ENCODE results near the gene RPS15. TPM values are rescaled to one million over a fixed set of nuclear protein-coding genes. Genes with fewer than 3 reads are reported as not detected.

The RPS15 gene
- total and polyA plus RNA-seq, 4 donors = 574 to 2,993 (median 1,933) TPM

- Histone ChIP-seq H3K36me3 (ENCODE audit: control insufficient read depth in 4 of 4, insufficient read depth in 4 of 4, low read length in 4 of 4) (peaks cover 0 to 14% (median 3%) of the 10 kb centered on the region in 4 donors), H3K27me3 (ENCODE audit: control insufficient read depth in 3 of 3, insufficient read depth in 3 of 3, low read length in 2 of 3) (no peaks in the 10 kb centered on the region), H3K27ac (ENCODE audit: low read depth in 1 of 2, low read length in 1 of 2) (peak overlapping the region; percentile 34 to 93), H3K4me1 (ENCODE audit: control insufficient read depth in 5 of 5, insufficient read depth in 5 of 5, low read length in 5 of 5) (peaks cover 6 to 52% (median 30%) of the 10 kb centered on the region in 5 donors), H3K9ac (ENCODE audit: insufficient read depth in 1 of 2, low read length in 2 of 2) (no peak overlapping the region), H3K9me3 (ENCODE audit: control insufficient read depth in 4 of 4, insufficient read depth in 3 of 4, low read length in 3 of 4) (no peaks in the 10 kb centered on the region), H3K4me3 (no peak overlapping the region)
- TF ChIP-seq CTCF (IDR thresholded peaks at IDR 0.05; ENCODE audit: control extremely low read depth, extremely low read depth) = no peak
- DNase-seq = no peak
- no peak for ATAC-seq (ENCODE audit: insufficient read depth, low FRiP score)
- WGBS, 2 donors = 82 to 84% methylated on average over 9 of the region's 9 CpGs
These were observed 27.4 kb upstream of the RPS15 start for GRCh38 chr19:1410789-1411188.

GRCh38 chr19:1411255-1412191 is 26.7 kb upstream of the RPS15 start:
- no peak for ATAC-seq (ENCODE audit: insufficient read depth, low FRiP score)
- WGBS, 2 donors = 74 to 77% methylated on average over 28 to 29 of the region's 29 CpGs
- no peak for TF ChIP-seq CTCF (IDR thresholded peaks at IDR 0.05; ENCODE audit: control extremely low read depth, extremely low read depth)
- Histone ChIP-seq H3K9ac (ENCODE audit: insufficient read depth in 1 of 2, low read length in 2 of 2) (no peak overlapping the region), H3K27me3 (ENCODE audit: control insufficient read depth in 3 of 3, insufficient read depth in 3 of 3, low read length in 2 of 3) (no peaks in the 10 kb centered on the region), H3K4me1 (ENCODE audit: control insufficient read depth in 5 of 5, insufficient read depth in 5 of 5, low read length in 5 of 5) (peaks cover 10 to 58% (median 37%) of the 10 kb centered on the region in 5 donors), H3K27ac (ENCODE audit: low read depth in 1 of 2, low read length in 1 of 2) (peak overlapping the region; percentile 75 to 93), H3K9me3 (ENCODE audit: control insufficient read depth in 4 of 4, insufficient read depth in 3 of 4, low read length in 3 of 4) (no peaks in the 10 kb centered on the region), H3K36me3 (ENCODE audit: control insufficient read depth in 4 of 4, insufficient read depth in 4 of 4, low read length in 4 of 4) (peaks cover 0 to 16% (median 3%) of the 10 kb centered on the region in 4 donors), H3K4me3 (no peak overlapping the region)
- DNase-seq = peak; percentile 47 to 50 (median 50)

- no peak for ATAC-seq (ENCODE audit: insufficient read depth, low FRiP score)
- Histone ChIP-seq H3K9me3 (ENCODE audit: control insufficient read depth in 4 of 4, insufficient read depth in 3 of 4, low read length in 3 of 4) (no peaks in the 10 kb centered on the region), H3K4me1 (ENCODE audit: control insufficient read depth in 5 of 5, insufficient read depth in 5 of 5, low read length in 5 of 5) (peaks cover 13 to 63% (median 38%) of the 10 kb centered on the region in 5 donors), H3K27ac (ENCODE audit: low read depth in 1 of 2, low read length in 1 of 2) (peak overlapping the region in 1 of 2 donors; percentile 93), H3K9ac (ENCODE audit: insufficient read depth in 1 of 2, low read length in 2 of 2) (no peak overlapping the region), H3K27me3 (ENCODE audit: control insufficient read depth in 3 of 3, insufficient read depth in 3 of 3, low read length in 2 of 3) (no peaks in the 10 kb centered on the region), H3K36me3 (ENCODE audit: control insufficient read depth in 4 of 4, insufficient read depth in 4 of 4, low read length in 4 of 4) (peaks cover 0 to 17% (median 4%) of the 10 kb centered on the region in 4 donors), H3K4me3 (no peak overlapping the region)
- TF ChIP-seq CTCF (IDR thresholded peaks at IDR 0.05; ENCODE audit: control extremely low read depth, extremely low read depth) = no peak
- DNase-seq = no peak
- 75 to 85% methylated on average over 21 of the region's 21 CpGs for WGBS, 2 donors
These were observed 25.8 kb upstream of the RPS15 start for GRCh38 chr19:1412323-1412923.

All from lung (tissue), 12 donors.